ENCODE data around the gene NKD2.
A peak's percentile ranks its signal among the peaks of the same experiment; 100 is the strongest.

NKD2 gene

DNA sequence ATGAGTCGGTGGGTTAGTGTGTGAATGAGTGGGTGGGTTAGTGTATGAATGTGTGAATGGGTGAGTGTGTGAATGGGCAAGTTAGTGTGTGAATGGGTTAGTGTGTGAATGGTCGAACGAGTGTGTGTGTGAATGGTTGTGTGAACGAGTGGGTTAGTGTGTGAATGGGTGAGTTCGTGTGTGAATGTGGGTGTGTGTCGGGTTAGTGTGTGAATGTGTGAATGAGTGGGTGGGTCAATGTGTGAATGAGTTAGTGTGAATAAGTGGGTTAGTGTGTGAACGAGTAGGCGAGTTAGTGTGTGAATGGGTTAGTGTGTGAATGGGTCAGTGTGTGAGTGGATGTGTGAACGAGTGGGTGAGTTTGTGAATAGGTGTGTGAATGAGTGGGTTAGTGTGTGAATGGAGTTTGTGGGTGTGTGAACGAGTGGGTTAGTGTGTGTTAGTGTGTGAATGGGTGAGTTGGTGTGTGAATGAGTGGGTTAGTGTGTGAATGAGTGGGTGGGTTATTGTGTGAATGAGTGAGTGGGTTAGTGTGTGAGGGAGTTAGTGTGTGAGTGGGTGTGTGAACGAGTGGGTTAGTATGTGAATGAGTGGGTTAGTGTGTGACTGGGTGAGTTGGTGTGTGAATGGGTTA is 38.8 kb downstream of the NKD2 start:
- no peak for DNase-seq

DNA sequence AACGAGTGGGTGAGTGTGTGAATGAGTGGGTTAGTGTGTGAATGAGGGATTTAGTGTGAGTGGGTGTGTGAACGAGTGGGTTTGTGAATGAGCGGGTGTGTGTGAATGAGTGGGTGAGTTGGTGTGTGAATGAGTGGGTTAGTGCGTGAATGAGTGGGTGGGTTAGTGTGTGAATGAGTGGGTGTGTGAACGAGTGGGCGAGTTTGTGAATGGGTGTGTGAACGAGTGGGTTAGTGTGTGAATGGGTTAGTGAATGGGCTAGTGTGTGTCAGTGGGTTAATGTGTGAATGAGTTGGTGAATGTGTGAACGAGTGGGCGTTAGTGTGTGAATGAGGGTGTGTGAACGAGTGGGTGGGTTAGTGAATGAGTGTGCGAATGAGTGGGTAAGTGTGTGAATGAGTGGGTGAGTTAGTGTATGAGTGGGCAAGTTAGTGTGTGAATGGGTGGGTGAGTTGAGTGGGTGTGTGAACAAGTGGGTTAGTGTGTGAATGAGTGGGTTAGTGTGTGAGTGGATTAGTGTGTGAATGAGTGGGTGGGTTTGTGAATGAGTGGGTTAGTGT is 39.6 kb downstream of the NKD2 start:
- no peak for DNase-seq

DNA sequence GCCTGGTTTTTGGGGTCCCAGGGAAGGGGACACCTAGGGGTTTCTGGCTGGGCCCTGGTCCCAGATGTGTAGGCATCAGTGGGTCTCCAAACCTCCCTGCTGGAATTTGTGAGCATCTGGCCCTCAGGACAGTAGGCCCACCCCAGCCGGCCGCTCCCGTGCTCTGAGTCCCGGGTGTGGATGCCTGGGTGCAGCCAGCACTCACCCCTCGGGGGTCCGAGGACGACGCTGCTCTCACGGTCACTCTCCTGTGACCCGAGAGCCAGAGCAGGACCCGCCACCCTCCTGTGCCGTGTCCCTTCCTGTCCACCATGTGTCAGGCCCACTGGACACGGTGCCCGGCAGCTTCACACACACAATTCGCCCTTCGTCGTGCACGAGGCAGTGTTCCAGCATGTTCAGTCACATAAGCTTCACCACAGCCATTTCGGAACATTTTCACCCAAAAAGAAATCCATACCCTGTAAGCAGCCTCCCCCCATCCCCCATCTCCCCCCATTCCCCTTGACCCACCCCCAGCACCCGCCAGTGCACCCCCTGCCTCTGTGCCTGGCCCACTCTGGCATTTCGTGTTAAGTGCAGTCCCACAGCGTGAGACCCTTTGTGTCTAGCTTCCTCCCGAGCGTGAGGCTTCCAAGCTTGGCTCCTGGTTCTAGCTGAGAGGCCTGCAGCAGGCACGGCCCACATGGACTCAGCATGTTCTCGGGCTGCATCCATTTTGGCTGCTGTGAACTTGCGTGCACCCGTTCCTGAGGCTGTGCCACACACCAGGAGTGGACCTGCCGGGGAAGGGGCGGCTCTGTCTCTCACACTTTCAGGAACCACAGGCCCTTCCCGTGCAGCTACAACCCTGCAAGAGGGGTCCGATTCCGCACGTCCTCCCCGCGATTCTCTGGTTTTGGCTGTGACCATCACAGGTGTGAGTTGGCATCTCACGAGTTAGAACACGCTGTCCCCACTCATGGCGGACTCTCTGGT is 40.5 kb downstream of the NKD2 start:
- no peak for DNase-seq

DNA sequence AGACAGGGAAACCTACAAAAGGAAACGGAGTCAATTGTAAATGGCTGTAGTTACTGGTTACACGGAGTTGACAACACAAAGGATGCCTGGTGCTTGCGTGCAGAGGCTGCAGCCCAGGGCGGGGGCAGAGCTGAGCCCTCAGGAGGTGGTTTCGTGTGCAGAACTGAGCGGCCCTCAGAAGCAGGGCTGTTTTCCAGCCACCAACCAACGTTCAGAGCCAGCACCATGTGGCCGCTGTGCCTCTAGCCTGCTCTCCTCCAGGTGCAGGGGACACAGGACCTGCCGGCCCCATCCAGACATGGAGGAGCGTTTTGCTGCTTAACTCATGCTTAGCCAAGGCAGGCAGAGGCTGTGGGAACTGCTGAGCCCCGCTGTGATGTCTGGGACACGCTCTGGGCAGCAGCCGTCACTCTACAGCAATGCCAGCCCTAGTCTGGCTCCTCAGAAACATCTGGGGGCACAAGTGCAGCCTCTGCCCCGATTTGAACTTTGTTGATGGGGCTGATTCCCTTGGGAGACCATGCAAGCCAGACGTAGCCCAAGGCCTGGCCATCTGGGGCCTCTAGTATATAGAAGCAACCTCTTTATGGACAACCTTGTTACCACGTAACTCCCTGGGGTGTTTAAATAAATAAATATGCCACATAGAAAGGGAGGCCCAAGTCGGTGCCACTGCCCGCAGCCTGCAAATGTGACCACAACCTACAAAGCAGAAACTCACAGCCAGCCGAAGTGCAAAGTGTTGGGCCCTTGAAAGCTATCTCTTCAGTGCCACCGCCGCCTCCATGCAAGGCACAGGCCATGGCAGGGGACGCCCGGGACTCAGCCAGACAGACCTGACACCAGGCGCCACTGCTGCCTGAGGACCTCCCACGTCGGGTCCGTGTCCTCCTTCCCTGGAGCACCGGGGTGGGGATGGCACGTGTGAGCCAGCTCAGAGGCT is 42.1 kb downstream of the NKD2 start:
- peak; percentile 73 for DNase-seq

DNA sequence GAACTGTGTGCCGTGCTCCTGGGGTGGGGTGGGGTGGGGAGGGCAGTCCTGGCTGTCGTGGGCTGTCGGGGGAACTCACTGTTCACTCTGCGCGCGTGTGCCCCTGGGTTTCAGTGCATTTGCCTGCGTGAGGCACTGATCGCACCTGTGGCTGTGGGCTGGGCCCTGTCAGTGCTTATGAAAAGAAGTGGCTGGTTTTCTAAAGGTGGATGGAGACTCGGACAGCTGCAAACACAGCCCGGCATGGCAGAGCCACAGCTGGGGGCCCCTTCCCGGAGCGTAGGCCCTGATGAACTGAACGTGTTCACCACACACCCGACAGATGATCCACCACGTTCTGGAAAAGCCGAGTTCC is 42.7 kb downstream of the NKD2 start:
- DNase-seq, result no peak

DNA sequence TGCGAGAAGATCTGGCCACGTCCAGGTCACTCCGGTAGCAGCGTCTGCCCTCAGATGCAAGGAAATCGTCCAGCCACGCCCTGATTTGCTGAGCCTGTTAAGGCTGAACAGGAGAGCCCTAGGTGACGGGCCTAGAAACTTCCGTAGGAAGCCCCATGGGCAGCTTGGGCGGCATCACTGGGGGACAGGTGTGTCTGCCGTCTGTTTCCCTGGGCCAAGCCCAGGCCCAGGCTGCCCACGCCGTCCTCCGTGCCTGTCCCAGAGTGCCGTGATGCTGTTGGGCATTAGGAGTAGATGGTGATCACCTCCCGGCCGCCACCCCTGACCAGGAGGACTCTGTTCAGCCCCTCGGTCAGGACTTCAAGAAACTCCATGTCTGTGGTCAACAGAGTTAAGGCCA is 43.5 kb downstream of the NKD2 start:
- no peak for DNase-seq

DNA sequence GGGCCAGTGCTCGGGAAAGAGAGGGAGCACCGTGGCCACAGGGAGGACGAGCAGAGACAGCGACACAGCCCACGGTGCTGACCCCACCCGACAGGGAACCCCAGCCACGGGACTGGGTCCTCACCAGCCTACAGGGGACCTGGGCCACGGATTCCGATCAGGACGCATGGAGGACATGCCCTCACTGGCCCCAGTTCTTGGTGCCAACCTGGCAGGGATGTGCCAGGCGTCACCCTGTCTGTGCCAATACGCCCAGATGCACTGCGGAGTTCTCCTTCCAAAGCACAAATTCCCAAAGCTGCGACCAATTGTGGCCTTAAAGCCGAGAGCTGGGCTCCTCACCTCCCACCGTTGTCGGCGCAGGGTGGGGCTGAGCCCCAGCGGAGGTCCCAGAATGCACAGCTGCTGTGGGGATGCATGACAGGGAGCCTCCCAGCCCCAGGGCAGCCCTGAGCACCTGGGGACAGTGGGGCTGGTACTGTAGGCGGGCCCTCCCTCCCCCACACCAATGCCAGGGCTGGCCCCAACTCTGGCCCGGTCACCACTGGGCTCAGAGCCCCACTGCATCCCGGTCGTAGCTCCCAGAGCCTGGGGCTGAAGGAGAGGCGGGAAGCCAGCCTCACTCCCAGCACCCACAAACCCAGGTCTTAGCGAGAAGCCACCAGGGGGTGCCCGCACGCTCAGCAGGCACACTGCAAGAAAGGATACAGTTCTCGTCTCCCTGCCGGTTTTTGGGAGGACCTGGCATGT is 44.2 kb downstream of the NKD2 start:
- no peak for DNase-seq

DNA sequence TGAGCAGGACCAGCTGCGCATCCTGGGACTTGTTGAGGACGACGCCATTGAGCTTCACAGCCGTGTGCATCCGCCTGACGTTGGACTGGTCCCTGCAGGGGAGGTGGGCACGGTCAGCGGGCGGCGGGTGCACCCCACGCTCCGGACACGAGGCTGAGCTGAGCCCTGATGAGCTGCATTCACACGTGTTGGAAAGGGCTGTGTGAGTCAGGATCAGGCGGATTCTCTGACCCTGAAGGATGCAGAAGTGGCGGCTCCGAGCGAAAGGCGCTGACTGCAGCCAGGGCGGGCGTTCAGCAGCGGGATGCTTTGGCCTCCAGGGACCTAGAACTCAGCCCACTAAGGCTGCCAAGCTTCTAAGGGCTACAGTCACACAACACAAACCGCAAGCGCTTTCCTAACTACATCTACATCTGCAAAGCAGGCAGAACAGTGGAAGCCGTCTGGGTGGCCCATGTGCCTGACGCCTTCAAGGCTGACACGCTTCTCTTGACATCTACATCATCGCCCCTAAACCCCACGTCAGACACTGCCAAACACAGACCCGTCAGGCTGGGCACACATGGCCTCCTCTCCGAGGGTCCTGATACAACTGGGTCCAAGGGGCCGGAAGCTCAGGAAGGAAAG is 44.9 kb downstream of the NKD2 start:
- no peak for DNase-seq

DNA sequence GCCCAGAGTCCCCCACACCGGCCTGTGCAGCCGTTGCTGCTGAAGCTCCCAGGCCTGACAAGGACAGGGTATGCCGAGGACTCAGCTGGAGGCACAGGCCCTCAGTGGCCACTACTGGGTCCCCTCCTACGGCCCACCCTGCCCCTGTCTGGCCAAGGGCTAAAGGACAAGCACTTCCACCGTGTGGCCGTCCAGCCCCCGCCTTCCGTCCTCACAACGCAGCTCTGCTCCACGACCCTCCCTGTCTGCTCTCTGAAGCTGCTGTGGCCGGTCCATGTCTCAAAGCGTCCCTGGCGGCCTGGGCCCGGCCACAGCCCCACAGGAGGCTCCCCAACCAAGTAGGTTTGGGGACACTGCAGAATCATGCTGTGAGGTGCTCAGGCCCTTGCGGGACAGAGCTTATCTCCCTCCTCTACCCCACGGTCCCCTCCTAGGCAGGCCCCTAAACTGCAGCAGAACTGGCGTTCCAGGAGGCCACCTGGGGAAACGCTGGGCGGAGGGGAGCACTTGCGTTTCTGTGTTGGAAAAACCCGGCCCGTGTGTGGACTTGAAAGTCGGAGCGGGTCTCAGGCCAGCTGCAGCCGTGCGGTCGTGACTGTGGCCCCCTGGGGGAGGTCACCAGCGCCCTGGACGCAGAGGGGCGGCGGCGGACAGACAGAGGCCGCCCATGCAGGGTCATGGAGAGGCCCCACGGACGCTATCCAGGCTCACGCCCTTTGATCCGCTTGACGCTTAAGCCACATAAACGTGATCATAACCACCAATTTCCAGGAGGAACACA is 45.6 kb downstream of the NKD2 start:
- DNase-seq, result no peak

DNA sequence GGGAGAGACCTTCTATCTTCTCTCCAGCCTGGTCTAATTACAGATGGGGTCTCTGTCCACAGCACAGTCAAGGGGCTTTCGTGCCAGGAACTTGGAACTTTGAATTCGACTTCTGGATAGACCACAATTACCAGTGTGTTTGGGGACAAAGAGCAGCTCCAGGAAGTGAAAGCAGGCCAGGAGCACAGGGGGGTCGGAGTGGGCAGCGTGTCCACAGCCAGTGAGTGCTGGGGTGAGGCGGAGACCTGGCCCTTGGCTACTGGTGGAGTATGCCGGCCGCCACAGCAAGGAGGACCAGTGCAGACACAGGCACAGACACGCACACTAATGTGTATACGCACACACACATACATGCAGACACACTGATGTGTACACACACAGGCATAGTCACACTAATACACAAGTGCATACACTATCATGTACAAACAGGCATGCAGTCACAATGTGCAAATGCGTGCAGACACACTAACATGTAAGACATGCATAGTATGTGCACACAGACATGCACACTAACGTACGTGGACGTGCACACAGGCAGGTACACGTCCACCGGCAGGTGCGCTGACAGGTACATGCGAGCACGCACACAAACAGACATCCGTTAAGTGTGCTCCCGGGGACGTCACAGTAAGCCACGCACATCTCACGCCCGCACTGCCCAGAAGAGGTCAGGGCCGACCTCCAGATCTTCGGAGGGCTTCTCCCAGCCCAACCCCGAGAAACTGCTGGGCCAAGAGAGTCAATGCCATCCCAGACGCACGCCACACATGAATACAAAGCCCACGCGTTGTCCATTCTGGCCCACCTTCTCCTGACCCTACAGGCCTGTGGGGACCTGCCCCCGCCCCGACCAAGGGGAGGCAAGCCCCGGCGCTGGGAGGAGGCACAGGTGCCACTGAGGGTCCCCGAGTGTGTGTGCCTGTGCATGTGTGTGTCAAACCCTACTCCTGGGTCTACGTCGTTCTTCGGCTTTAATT is 46.5 kb downstream of the NKD2 start:
- DNase-seq, result no peak

DNA sequence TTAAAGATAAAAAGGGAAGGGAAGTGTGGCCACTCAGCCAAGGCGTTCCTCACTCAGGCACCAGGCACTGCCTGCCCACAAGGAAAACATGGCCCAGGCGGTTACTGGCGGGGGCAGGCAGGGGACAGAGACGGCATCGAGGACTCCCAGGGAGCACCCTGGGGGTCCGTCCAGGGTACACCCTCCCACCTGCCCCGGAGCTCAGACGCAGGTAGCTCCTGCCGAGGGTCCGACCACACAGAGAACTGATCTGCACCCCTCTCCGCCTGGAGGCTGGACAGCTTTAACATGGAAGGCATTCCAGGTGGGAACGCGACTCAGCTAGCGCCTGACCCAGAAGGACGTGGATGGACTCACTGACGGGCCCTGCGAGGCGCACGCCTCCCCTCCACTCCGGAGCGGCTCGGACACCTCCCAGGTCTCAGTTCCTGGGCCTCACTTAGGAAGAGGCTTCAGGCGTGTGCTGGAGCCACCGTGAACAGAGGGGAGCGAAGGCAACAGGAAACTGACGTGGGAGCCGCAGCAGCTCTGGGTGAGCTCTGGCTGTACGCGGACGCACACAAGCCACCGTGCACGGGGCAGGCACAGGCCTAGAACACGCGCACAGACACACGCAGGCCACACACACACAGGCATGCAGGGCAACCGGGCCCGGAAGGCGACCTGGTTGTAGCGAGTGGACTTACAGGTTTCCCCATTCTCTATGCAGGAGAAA is 47.5 kb downstream of the NKD2 start:
- no peak for DNase-seq

DNA sequence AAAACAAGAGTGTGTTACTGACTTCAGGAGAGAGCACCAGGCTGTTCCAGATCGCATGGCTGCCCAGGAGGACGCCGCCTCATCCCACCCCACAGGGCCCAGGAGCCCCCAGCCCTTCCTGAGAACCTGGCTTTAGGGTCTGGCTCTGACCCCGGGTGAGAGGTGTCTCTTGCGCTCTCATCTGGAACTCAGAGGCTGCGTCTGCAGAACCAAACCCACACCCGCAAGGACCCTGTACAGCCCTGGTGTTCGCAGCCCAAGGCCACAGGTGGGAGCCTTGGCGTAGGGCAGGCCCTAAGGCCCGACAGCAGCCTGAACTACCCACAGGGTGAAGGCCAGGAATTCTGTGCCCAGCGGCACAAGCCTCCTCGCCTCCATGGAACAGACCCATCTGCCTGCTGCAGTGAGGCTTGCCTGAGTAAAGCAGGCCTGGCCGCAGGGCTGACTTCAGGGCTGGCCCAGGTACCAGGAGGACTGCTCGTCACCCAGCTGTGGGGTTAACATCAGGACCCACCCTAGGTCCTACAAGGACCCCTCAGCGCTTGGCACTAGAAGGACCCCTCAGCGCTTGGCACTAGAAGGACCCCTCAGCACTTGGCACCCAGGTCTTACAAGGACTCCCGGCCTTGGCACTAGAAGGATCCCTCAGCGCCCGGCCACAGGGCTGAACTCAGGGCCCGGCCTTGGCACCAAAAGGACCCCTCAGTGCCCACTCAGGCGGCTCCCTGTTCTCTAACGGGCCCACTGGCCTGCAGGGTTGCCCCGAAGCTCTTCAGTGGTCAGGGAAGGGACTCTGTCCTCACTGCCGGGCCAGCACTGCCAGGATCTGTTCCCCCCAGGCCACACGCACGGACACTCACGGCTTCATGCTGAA is 48.2 kb downstream of the NKD2 start:
- DNase-seq, result no peak

DNA sequence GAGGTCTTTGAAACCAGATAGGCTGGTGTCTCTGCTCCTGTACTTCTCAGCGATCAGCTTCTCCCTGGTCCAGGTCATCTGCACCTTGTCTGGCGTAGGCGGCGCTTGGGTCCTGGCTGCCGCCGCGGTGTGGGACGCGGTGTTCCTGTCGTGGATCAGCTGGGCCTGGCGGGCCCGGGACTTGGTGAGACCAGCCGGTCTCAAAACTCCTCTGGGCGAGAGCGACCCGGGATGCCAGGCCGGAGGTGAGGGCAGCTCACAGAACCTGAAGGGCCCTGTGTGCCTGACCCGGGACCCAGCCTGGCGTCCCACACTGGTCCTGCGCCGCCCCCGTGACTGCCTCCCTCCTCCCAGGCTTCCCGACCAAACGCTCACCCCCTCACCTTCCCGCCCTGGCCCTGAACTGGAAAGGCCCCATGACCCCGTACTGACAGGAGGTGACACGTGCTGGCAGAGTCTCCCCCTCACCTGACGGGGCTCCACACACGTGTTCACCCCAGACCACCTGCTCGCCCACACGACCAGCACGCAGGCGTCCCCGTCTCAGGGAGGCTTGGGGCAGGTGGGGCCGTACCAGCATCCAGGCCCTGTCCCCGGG is 49.0 kb downstream of the NKD2 start:
- DNase-seq, result no peak

DNA sequence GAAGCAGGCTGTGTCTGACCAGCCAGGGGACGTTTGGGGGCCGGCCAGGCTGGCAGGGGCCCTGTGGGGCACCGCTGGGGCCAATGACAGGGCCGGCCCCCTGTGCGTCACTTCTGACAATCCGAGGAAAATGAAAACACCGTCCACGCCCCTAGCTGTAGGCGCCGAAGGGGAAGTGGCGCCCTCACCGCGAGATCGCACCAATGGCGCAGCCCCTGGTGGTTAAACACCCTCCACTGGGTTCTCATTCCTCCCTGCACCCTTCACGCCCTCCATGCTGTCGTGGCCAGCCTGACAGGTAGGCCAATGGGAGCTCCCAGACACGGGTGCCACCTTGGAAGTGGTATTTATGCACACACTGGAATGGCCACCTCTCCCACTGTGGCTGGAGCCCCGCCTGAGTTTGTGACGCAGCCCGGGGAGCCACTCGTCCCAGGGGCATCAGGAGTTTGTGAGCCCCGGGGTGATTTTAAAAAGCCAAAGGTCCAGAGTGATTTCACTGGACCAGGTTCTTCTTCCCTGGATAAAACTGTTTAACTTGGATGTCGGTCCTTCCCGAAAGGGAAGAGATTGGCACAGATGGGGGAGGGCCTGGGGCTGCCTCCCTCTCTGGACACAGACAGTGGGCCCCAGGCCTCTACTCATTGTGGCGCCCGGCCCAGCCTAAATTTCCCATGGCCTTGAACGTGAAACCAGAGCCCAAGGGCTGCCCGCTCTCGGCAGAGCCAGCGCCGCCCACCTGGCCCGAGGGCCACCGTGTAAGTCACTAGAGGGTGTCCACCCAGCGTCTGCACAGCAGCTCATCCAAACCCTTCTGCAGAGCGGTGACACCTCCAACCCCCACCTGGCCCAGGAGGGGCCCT is 49.7 kb downstream of the NKD2 start:
- no peak for DNase-seq

DNA sequence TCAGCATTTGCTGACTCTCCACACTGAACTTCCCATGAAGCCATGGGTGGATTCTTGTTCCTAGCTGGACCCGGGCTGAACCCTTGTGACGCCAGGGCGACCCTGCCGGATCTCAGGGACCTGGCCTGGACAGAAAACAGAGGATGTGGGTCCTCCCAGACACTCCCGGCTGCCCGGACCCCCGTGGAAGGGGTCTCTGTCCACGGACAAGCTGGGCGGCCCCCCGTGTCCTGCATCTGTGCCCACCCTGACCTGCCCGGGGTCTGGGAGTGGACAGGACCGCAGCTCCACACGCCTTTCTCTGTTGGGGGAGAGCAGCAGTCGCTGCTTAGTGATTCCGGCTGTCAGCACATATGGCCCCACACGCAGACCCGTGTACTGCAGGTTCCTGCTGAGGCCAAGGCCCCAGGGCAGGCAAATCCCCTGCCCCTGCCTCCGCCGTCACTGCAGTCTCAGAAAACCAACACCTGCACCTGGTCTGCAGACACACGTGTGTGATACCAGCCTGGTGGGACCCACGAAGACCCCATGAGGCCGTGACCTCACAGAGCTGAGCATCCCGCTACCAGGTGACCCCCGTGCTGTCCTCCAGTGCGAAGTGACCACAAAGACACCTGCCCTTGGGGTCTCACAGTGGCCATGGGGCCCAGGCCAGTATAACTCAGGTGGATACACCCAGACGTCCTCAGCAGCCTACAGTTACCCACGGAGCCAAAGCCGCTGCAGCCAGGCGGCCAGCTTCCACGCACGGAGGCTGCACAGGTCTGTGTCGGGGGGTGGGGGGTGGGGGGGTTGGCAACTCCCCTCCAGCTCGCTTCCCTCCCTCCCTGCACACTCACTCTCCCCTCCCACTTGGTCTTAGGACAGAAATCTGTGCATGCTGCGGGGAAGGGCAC is 50.6 kb downstream of the NKD2 start:
- no peak for DNase-seq

Measured in NCI-H2107 (cell line).